AG09319 (cell line): ENCODE measurements around the gene LAGE3.

ENCODE experiments used
- DNase-seq: peaks from one replicate; pipeline ENCODE4 v3.0.0-alpha.2; 2010; ENCODE audit warnings: low read depth; ENCODE audit errors: extremely low read depth
- CTCF ChIP-seq: IDR thresholded peaks from 2 replicates; pipeline ENCODE4 v1.5.1; 2011; ENCODE audit warnings: low read depth, mild to moderate bottlenecking, inconsistent platforms, low read length, moderate library complexity

Gene LAGE3

GRCh38 chrX:154449618-154450017, 29.5 kb downstream of the LAGE3 start:
- no peak for TF ChIP-seq CTCF
- no peak for DNase-seq

DNA sequence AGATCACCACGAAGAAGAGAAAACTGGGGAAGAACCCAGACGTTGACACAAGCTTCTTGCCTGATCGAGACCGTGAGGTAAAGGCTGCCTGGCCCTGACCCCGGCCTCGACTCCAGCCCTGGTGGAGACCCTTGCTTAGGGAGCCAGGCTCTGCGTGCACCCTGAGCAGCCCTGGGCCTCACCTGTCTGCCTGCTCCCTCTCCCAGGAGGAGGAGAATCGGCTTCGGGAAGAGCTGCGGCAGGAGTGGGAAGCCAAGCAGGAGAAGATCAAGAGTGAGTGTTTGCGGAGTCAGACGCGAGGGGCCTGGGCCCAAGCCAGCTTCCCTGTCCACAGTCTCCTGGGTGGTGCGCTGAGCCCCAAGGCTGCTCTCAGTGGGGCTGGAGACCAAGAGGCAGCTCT, 30.6 kb downstream of the LAGE3 start:
- no peak for TF ChIP-seq CTCF
- DNase-seq = no peak

GRCh38 chrX:154446430-154446829, 32.7 kb downstream of the LAGE3 start:
- DNase-seq = no peak
- no peak for TF ChIP-seq CTCF

- no peak for DNase-seq
- no peak for TF ChIP-seq CTCF
These were observed 33.3 kb downstream of the LAGE3 start for GRCh38 chrX:154445776-154446175.

DNA sequence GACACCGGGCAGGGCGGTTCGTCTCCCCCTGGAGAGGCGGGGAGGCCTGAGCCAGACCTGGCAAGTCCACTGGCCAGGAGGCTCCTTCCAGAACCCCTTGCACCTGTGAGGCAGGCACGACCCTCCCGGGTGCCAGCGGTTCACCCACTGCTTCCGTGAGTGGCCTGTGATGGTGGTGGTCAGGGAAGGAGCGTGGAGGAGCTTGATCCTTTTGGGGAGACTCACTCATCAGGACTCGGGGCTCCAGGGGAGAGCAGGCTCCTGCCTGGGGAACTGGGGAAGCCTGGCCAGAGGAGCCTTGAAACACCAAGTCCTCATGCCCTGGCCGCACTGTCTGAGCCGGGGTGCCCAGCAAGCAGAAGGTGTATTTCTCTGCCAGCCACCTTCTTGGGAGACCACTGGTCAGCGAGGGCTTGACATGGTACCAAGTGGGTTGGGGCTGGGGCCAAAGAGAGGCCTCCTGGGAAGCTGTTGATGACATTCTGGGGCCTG, 34.3 kb downstream of the LAGE3 start:
- no peak for TF ChIP-seq CTCF
- DNase-seq = no peak

- TF ChIP-seq CTCF = no peak
- no peak for DNase-seq
These were observed 34.9 kb downstream of the LAGE3 start, which contains the start of gene FAM50A for GRCh38 chrX:154443992-154444754. Gene FAM50A, plus strand, starts transcription at chrX:154444141. Its CDS starts 95 bp downstream, at chrX:154444236.

DNA sequence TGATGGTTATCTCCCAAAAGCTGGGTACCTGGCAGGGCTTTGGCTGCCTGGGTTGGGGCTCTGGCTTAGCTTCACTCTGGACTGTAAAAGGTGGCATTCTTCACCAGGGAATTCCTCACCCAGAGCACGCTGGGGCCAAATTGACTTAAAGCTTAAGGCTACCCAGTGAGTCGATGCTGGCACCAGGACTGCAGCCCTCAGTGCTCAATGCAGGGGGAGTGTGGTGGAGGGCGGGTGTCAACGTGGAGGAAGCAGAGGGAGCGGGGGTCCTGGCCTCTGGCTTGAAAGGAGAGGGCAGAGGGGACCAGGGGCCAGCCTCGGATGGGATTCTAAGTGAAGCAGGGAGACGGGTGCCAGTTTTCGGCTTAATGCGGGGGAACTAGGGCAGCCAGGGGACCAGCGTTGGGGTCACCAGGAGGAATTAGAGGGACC, 35.6 kb downstream of the LAGE3 start:
- no peak for TF ChIP-seq CTCF
- DNase-seq = no peak
